Left ventricle myocardium inferior (tissue), 1 donor: ENCODE data around the gene CIT. TPM values are rescaled to one million over a fixed set of nuclear protein-coding genes. Genes with fewer than 3 reads are reported as not detected.

Source experiments
- DNase-seq: peaks from one replicate; pipeline ENCODE4 v3.0.0-alpha.2; 2020
- H3K27ac ChIP-seq: fragments of 200-600 bp; replicated peaks from 2 replicates; pipeline ENCODE4 v1.8.0; 2021
- H3K27me3 ChIP-seq: fragments of 200-600 bp; 2 replicates; pipeline ENCODE4 v1.8.0; 2021; ENCODE audit warnings: low read depth
- H3K36me3 ChIP-seq: fragments of 200-600 bp; 2 replicates; pipeline ENCODE4 v1.8.0; 2021
- H3K4me1 ChIP-seq: fragments of 200-600 bp; 2 replicates; pipeline ENCODE4 v1.8.0; 2021
- H3K4me3 ChIP-seq: fragments of 200-600 bp; 2 replicates; pipeline ENCODE4 v1.8.0; 2021; ENCODE audit warnings: mild to moderate bottlenecking, moderate library complexity
- H3K9me3 ChIP-seq: fragments of 200-600 bp; replicated peaks from 2 replicates; pipeline ENCODE4 v1.8.0; 2021
- intact Hi-C: fragments of 100-400 bp; cut with micrococcal nuclease; formaldehyde crosslinking; loops from one replicate; pipeline ENCODE4 v1.11.0; 2022
- total RNA-seq: library from RNA; stranded (reverse); fragmentation: NEBNext Ultra II Directional; extraction: Animal tissue kit (Norgen Biotek cat#: 25700); gene quantifications from one replicate; pipeline ENCODE4 v1.2.1, GENCODE V29; 2021
- TF ChIP-seq, protein P1 (sequence below): fragments of 200-600 bp; IDR thresholded peaks from 2 replicates; pipeline ENCODE4 v1.8.0; 2021; ENCODE audit warnings: antibody characterized with exemption, mild to moderate bottlenecking, borderline replicate concordance
- donor health status: DM: no; HTN: yes; CAD: no; lungs with severe emphysema.

The CIT gene
- total RNA-seq, 1 donor from 2014 or later: 0.96 TPM

GRCh38 chr12:119914666-119915065, 37.5 kb upstream of the CIT start:
- H3K4me3 ChIP-seq: no peak overlapping the region
- TF ChIP-seq, protein P1, sequence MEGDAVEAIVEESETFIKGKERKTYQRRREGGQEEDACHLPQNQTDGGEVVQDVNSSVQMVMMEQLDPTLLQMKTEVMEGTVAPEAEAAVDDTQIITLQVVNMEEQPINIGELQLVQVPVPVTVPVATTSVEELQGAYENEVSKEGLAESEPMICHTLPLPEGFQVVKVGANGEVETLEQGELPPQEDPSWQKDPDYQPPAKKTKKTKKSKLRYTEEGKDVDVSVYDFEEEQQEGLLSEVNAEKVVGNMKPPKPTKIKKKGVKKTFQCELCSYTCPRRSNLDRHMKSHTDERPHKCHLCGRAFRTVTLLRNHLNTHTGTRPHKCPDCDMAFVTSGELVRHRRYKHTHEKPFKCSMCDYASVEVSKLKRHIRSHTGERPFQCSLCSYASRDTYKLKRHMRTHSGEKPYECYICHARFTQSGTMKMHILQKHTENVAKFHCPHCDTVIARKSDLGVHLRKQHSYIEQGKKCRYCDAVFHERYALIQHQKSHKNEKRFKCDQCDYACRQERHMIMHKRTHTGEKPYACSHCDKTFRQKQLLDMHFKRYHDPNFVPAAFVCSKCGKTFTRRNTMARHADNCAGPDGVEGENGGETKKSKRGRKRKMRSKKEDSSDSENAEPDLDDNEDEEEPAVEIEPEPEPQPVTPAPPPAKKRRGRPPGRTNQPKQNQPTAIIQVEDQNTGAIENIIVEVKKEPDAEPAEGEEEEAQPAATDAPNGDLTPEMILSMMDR: no peak
- intact Hi-C loops: no loop called here
- no peaks in the 10 kb centered on the region for H3K36me3 ChIP-seq
- no peaks in the 10 kb centered on the region for H3K4me1 ChIP-seq
- H3K9me3 ChIP-seq: no peaks in the 10 kb centered on the region
- H3K27me3 ChIP-seq: peaks cover 15% of the 10 kb centered on the region
- no peak for DNase-seq
- H3K27ac ChIP-seq: no peak overlapping the region

DNA sequence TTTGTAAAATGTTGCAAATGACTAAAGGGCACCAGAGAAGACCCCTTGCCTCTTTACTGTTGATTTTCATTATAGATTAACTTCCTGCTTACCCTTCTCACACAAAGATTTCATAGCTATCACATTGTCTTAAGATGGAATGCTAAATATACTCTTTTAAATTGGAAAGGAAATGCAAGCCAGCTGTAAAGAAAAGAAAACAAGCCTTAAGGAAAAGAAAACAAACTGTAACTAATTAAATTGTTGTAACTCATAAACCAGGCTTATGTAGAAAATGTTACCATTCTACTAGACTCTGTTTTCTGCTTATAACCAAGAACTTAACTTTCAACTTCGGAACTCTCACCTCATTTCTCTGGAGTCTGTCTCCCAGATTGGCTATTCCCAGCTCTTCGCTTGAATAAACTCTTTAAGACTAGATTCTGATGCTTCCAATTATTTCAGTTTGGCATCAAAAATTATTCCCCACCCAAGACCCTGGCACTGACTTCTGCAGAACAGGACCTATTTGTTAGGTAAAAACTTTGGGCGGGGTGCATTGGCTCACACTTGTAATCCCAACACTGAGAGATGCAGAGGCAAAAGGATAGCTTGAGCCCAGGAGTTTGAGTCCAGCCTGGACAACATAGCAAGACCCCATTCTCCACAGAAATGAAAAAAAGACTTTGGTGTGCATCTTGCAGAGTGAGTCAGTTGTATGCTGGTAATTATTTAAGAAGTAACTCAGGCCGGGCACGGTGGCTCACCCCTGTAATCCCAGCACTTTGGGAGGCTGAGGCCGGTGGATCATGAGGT, 36.6 kb upstream of the CIT start:
- Histone ChIP-seq H3K36me3 (no peaks in the 10 kb centered on the region), H3K4me1 (no peaks in the 10 kb centered on the region), H3K4me3 (no peak overlapping the region), H3K9me3 (no peaks in the 10 kb centered on the region), H3K27me3 (peaks cover 22% of the 10 kb centered on the region), H3K27ac (no peak overlapping the region)
- intact Hi-C loops: no loop called here
- TF ChIP-seq, protein P1: no peak
- no peak for DNase-seq

DNA sequence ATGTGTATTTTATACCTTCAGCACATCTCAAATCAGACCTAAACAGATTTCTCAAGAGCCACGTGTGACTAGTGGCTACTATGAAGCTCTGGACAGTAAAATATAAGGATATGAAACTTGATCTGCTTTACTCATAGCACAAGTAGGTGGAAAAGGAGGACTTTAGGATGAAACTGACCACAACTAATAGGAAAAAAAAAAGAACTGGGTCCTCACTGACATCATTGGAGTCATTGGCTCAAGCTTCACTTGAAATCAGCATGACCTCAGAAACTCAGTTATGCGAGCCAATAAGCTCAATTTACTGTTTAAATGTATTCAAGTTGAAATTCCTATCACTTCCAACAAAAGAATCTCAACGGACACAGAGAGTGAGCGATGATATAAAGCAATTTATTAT, 34.1 kb upstream of the CIT start:
- Histone ChIP-seq H3K4me3 (no peak overlapping the region), H3K27ac (no peak overlapping the region), H3K9me3 (no peaks in the 10 kb centered on the region), H3K27me3 (peaks cover 21% of the 10 kb centered on the region), H3K4me1 (no peaks in the 10 kb centered on the region), H3K36me3 (no peaks in the 10 kb centered on the region)
- intact Hi-C loops: no loop called here
- TF ChIP-seq, protein P1: no peak
- DNase-seq: no peak

- H3K4me3 ChIP-seq: no peak overlapping the region
- H3K4me1 ChIP-seq: no peaks in the 10 kb centered on the region
- H3K36me3 ChIP-seq: no peaks in the 10 kb centered on the region
- TF ChIP-seq, protein P1: no peak
- no peak for DNase-seq
- H3K27me3 ChIP-seq: peaks cover 23% of the 10 kb centered on the region
- intact Hi-C loops: no loop called here
- H3K9me3 ChIP-seq: no peaks in the 10 kb centered on the region
- no peak overlapping the region for H3K27ac ChIP-seq
These were observed 33.5 kb upstream of the CIT start for GRCh38 chr12:119910586-119910985.

DNA sequence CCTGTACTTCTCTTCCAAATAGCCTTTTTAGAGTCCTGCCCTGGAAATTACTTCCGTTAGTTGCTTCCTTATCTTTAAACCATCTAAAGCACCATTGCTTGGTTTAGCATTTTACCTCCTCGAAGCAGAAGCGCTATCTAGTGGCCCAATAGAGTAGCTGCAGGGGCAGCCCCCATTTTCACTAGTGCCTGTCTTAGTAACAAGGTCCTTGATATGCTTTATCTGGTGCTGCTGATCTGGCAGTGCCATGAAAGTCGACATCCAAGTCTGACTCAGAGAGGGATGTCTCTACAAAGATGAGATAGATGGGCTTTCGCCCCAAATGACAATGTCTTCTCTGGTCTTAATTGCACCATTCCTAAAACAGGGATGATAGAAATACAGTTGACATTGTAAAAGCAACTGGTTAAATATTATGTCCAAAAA, 25.0 kb upstream of the CIT start:
- H3K4me3 ChIP-seq: no peak overlapping the region
- H3K9me3 ChIP-seq: no peaks in the 10 kb centered on the region
- peaks cover 34% of the 10 kb centered on the region for H3K27me3 ChIP-seq
- H3K4me1 ChIP-seq: peaks cover 5% of the 10 kb centered on the region
- H3K36me3 ChIP-seq: no peaks in the 10 kb centered on the region
- H3K27ac ChIP-seq: no peak overlapping the region
- intact Hi-C loops: no loop called here
- DNase-seq: peak; percentile 15
- TF ChIP-seq, protein P1: peak; percentile 79
